Muscle layer of duodenum (tissue), 2 donors: ENCODE measurements around the gene POGZ.
"Not testable (repeated sequence)": the region's sequence is repeated elsewhere in the genome, so short reads cannot be mapped to it uniquely, and the experiment has no call there.

ENCODE experiments used
- H3K27ac ChIP-seq: one replicate; pipeline ENCODE4 v1.7.0; 2013; ENCODE audit warnings: mild to moderate bottlenecking, low read length
- H3K27me3 ChIP-seq: one replicate; pipeline ENCODE4 v1.7.0; 2013; ENCODE audit warnings: low read depth, mild to moderate bottlenecking, control low read depth, low read length
- H3K36me3 ChIP-seq, 2 donors: one replicate each; pipeline ENCODE4 v1.7.0; 2013; ENCODE audit warnings: low read length in 2 of 2, control low read depth in 1 of 2, mild to moderate bottlenecking in 1 of 2; ENCODE audit not compliant: insufficient read depth in 2 of 2, control insufficient read depth in 1 of 2
- H3K4me1 ChIP-seq, 2 donors: one replicate each; pipeline ENCODE4 v1.7.0; 2013; ENCODE audit warnings: low read length in 2 of 2, mild to moderate bottlenecking in 2 of 2, control low read depth in 1 of 2, moderate library complexity in 1 of 2; ENCODE audit not compliant: insufficient read depth in 2 of 2, control insufficient read depth in 1 of 2
- H3K4me3 ChIP-seq, 2 donors: one replicate each; pipeline ENCODE4 v1.7.0; 2013; ENCODE audit warnings: low read length in 2 of 2, low read depth in 1 of 2, mild to moderate bottlenecking in 1 of 2
- H3K9me3 ChIP-seq, 2 donors: one replicate each; pipeline ENCODE4 v1.7.0; 2013; ENCODE audit warnings: low read length in 2 of 2, control low read depth in 1 of 2, mild to moderate bottlenecking in 1 of 2; ENCODE audit not compliant: control insufficient read depth in 1 of 2
- donor health status: healthy.

POGZ gene

DNA sequence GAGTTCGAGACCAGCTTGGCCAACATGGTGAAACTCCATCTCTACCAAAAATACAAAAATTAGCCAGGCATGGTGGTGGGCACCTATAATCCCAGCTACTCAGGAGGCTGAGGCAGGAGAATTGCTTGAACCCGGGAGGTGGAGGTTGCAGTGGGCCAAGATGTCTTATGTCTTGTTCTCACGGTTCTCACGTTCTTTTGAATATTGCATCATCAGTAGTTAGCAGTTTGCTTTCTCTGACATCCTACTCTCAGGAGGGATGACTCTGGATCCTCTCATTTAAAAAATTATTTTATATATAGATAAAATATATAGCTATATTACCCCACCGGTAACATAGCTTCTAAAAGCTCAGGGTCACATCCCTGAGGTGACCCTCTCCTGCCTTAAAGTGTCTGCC is 63.0 kb downstream of the POGZ start:
- not testable (repeated sequence) for H3K9me3 ChIP-seq, H3K4me3 ChIP-seq, H3K27me3 ChIP-seq, H3K27ac ChIP-seq, H3K36me3 ChIP-seq
- peaks cover 11 to 13% of the 10 kb centered on the region in 2 donors for H3K4me1 ChIP-seq

- Histone ChIP-seq H3K36me3 (no peaks in the 10 kb centered on the region), H3K27ac (no peak overlapping the region), H3K9me3 (no peaks in the 10 kb centered on the region), H3K4me3 (no peak overlapping the region), H3K4me1 (no peaks in the 10 kb centered on the region), H3K27me3 (no peaks in the 10 kb centered on the region)
Measured at GRCh38 chr1:151393583-151393982, 65.7 kb downstream of the POGZ start.

GRCh38 chr1:151391079-151391563 is 68.2 kb downstream of the POGZ start:
- H3K27ac ChIP-seq = no peak overlapping the region
- H3K4me3 ChIP-seq = no peak overlapping the region
- no peaks in the 10 kb centered on the region for H3K36me3 ChIP-seq
- H3K9me3 ChIP-seq = no peaks in the 10 kb centered on the region
- H3K4me1 ChIP-seq = no peaks in the 10 kb centered on the region
- H3K27me3 ChIP-seq = no peaks in the 10 kb centered on the region

DNA sequence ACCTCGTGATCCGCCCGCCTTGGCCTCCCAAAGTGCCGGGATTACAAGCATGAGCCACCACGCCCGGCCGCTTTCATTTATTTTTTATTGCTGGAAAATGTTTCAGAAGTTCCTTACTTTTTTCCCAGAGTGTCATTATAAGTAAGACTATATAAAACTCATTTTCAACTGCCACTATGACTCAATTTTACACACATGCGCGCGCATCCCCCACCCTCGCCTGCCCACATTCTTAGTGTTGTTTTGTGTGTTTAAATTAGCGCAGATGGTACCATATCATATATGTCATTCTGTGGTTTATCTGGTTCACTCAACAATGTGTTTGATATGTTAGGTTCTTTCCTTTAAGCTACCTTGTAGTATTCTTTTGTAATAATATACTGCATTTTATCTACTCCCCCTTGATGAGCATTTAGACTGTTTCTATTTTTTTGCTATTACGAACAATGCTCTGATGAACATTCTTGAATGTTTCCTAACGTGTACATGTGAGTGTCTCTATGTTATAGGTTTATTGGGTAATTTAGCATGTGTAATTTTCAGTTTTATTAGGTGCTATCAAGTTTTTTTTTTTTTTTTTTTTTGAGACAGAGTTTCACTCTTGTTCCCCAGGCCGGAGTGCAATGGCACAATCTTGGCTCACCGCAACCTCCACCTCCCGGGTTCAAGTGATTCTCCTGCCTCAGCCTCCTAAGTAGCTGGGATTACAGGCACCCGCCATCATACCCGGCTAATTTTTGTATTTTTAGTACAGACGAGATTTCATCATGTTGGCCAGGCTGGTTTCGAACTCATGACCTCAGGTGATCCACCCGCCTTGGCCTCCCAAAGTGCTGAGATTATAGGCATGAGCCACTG is 68.8 kb downstream of the POGZ start:
- H3K4me1 ChIP-seq, H3K4me3 ChIP-seq, H3K36me3 ChIP-seq, H3K27ac ChIP-seq, H3K9me3 ChIP-seq, H3K27me3 ChIP-seq: not testable (repeated sequence)

DNA sequence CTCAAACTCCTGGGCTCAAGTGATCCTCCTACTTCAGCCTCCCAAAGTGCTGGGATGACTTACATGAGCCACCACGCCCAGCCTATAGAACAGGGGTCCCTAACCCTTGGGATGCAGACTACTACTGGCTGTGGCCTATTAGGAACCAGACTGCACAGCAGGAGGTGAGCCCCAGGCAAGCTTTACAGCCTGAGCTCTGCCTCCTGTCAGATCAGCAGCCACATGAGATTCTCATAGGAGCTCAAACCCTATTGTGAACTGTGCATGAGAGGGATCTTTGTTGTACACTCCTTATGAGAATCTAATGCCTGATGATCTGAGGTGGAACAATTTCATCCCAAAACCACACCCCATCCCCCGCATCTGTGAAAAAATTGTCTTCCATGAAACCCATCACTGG is 73.3 kb downstream of the POGZ start:
- H3K9me3 ChIP-seq = no peaks in the 10 kb centered on the region
- H3K4me1 ChIP-seq = no peaks in the 10 kb centered on the region
- no peaks in the 10 kb centered on the region for H3K27me3 ChIP-seq
- no peak overlapping the region for H3K27ac ChIP-seq
- H3K36me3 ChIP-seq = no peaks in the 10 kb centered on the region
- no peak overlapping the region for H3K4me3 ChIP-seq

DNA sequence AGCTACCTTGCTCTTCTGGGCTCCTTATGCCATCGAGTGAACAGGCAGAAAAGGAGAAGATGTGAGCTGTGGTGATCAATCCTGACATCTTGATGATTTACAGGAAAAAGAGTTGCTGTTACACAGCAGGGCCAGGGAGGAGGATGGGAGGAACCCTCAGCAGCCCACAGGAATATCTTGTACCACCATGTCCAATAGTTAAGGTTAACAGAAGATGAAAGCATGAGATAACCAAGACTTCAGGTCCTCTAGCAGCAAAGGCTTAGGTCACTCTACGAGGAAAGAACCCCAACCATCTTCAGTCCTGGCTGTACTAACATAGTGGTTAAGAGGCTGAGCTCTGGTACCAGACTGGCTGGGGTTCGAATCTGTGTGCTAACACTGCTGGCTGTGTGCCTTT is 74.7 kb downstream of the POGZ start:
- Histone ChIP-seq H3K27ac (no peak overlapping the region), H3K27me3 (no peaks in the 10 kb centered on the region), H3K4me1 (no peaks in the 10 kb centered on the region), H3K36me3 (no peaks in the 10 kb centered on the region), H3K4me3 (no peak overlapping the region), H3K9me3 (no peaks in the 10 kb centered on the region)

GRCh38 chr1:151377150-151377884 is 82.0 kb downstream of the POGZ start:
- Histone ChIP-seq H3K36me3 (no peaks in the 10 kb centered on the region), H3K9me3 (no peaks in the 10 kb centered on the region), H3K4me1 (peaks cover 0 to 3% of the 10 kb centered on the region in 2 donors), H3K4me3 (no peak overlapping the region), H3K27ac (no peak overlapping the region), H3K27me3 (no peaks in the 10 kb centered on the region)

- Histone ChIP-seq H3K36me3 (peaks cover 0 to under 1% of the 10 kb centered on the region in 2 donors), H3K27ac (no peak overlapping the region), H3K9me3 (no peaks in the 10 kb centered on the region), H3K4me3 (no peak overlapping the region), H3K4me1 (peaks cover 7 to 36% of the 10 kb centered on the region in 2 donors), H3K27me3 (no peaks in the 10 kb centered on the region)
Measured at GRCh38 chr1:151373196-151373595, 86.1 kb downstream of the POGZ start.

DNA sequence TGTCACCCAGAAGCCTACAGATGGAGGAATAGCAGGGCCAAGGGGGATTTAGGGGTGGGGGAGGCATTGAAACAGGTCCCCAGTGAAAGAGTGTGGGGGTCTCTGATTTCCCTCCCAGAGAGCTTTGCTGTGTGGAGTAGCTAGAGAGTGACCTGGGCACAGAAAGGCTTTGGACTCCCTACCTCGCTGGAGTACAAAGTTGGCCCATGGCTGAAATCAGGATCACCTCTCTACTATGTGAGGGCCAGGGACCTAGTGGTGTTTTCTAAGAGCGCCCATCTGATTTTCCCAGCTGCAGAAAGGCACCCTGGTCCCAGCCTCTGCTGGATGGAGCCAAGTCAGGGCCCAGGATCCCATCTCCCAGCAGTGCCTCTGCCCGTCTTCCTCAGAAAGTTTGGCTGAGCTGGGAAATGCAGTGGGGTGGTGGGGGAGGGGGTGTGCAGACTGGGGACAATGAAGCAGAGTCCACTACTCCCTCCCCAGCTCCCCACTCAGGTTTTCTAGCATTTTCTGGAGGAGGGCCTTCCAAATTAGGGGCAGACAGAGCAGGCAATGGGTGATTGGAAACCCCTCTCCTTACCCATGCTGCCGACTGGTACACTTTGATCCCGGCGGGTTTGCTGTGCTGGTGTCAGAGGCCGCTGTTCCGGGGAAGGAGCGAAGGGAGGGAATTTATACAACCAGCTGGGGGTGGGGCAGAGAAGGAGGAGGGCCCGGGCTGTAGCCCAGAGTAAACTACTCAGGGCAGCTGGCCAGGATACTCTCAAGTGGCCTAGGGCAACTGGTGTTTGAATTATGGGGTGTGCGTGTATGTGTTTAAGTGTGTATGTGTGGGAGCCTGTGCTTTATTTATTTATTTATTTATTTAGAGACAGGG is 87.0 kb downstream of the POGZ start, which contains the start of gene SELENBP1:
SELENBP1 (minus strand) TSS at position 648 of the 877 bp plus-strand sequence; CDS start at position 584, 64 bp downstream.
- peaks cover 7 to 36% of the 10 kb centered on the region in 2 donors for H3K4me1 ChIP-seq
- peak within 1 kb of the TSS; percentile 68 for H3K27ac ChIP-seq
- no peaks in the 10 kb centered on the region for H3K9me3 ChIP-seq
- peak within 1 kb of the TSS; percentile 64 to 65 for H3K4me3 ChIP-seq
- no peaks in the 10 kb centered on the region for H3K27me3 ChIP-seq
- H3K36me3 ChIP-seq = peaks cover 0 to 9% of the 10 kb centered on the region in 2 donors

DNA sequence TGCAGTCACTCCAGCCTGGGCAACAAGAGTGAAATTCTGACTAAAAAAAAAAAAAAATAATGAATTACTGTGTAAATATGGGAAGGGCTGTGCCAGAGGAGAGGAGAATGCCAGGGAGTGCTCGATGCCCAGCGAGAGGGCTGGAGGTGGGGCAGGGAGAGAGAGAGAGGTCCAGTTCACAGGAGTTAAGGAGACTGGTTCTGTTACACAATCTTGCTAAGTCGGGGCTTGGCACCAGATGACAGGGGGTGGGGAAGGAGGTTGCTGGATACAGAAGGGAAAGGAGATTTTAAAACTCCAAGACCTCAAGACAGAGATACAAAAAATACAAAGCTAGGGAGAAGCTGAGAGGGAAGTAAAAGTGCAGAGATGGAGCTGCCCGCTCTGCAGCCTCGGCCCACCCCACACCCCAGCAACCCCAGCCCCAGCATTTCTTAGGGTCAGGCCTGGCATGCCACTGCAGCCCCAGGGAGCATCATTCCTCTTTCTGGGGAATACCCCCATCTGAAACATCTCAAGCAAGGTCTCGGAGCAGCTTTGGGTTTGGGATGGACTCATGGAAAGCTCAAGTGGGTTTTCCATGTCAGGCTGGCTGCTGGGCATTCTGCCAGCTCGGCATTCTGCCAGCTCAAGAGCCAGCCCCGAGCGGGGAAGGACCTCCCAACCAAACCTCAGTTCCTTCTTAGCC is 87.8 kb downstream of the POGZ start:
- H3K27ac ChIP-seq = peak overlapping the region; percentile 68
- peak overlapping the region; percentile 64 to 65 for H3K4me3 ChIP-seq
- peaks cover 2 to 13% of the 10 kb centered on the region in 2 donors for H3K36me3 ChIP-seq
- no peaks in the 10 kb centered on the region for H3K9me3 ChIP-seq
- H3K4me1 ChIP-seq = peaks cover 7 to 36% of the 10 kb centered on the region in 2 donors
- no peaks in the 10 kb centered on the region for H3K27me3 ChIP-seq
